ENCODE measurements around the gene ADH7.
"Not testable (repeated sequence)": the region's sequence is repeated elsewhere in the genome, so short reads cannot be mapped to it uniquely, and the experiment has no call there.

ADH7 gene

DNA sequence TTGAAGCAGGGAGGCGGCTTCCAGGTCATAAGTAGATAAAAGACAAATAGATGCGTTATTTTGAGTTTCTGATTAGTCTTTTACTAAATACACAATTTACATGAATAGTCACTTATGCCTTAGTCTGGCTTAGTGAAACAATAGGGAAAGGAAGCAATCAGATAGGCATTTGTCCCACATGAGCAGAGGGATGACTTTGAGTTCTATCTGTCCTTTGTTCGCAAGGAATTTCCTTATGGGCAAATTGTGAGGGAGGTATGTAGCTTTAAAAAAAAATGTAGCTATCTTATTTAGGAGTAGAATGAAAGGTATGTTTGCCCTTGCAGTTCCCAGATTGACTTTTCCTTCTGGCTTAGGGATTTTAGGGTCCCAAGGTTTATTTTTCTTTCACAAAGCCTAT, 56.3 kb downstream of the ADH7 start:
- Histone ChIP-seq H3K4me3 (ENCODE audit: extremely low read depth, insufficient read depth, low read length, poor library complexity, severe bottlenecking) (no peak overlapping the region), H3K36me3 (ENCODE audit: control insufficient read depth, insufficient read depth, low read length) (no peaks in the 10 kb centered on the region), H3K9me3 (ENCODE audit: control insufficient read depth, low read length) (no peaks in the 10 kb centered on the region), H3K4me1 (ENCODE audit: control insufficient read depth, insufficient read depth, low read length, poor library complexity, severe bottlenecking) (no peaks in the 10 kb centered on the region), H3K27ac (ENCODE audit: low read depth, low read length, severe bottlenecking) (no peak overlapping the region)
- 80% methylated on average over 1 of the region's 3 CpGs; no CpG with 5 or more reads in 1 of the 2 experiments for WGBS, 2 experiments (ENCODE audit: insufficient coverage in 2 of 2)

DNA sequence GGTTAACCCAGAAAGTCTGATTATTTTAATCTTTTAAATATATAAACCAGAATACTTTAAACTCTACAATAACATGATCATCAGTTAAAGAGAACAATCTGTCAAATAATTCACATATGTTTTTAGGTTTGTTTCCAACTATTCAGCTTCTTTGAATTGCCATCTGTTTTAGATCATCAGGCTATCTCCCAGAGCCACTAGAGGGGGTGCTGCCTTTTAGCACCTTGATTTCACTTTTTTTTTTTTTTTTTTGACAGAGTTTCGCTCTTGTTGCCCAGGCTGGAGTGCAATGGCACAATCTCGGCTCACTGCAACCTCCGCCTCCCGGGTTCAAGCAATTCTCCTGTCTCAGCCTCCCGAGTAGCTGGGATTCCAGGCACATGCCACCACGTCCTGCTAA, 57.8 kb downstream of the ADH7 start:
- not testable (repeated sequence) for H3K27ac ChIP-seq (ENCODE audit: low read depth, low read length, severe bottlenecking); H3K4me3 ChIP-seq (ENCODE audit: extremely low read depth, insufficient read depth, low read length, poor library complexity, severe bottlenecking); H3K4me1 ChIP-seq (ENCODE audit: control insufficient read depth, insufficient read depth, low read length, poor library complexity, severe bottlenecking); H3K36me3 ChIP-seq (ENCODE audit: control insufficient read depth, insufficient read depth, low read length); H3K9me3 ChIP-seq (ENCODE audit: control insufficient read depth, low read length)
- no CpG with 5 or more reads among the region's 6 CpGs for WGBS, 2 experiments (ENCODE audit: insufficient coverage in 2 of 2)

DNA sequence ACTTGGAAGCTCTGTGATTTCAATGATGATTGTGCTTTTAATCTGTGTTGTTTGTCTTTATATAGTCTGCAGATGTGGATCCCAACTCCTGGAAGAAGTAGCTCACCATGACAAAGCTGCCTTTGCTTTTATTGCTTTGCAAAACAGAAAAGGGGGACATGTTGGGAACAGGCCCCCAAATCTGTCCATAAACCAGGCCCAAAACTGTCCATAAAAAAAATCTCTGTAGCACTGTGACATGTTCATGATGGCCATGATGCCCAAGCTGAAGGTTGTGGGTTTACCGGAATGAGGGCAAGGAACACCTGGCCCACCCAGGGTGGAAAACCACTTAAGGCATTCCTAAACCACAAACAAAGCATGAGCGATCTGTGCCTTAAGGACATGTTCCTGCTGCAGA, 62.7 kb downstream of the ADH7 start:
- not testable (repeated sequence) for H3K4me1 ChIP-seq (ENCODE audit: control insufficient read depth, insufficient read depth, low read length, poor library complexity, severe bottlenecking); H3K9me3 ChIP-seq (ENCODE audit: control insufficient read depth, low read length); H3K4me3 ChIP-seq (ENCODE audit: extremely low read depth, insufficient read depth, low read length, poor library complexity, severe bottlenecking); H3K27ac ChIP-seq (ENCODE audit: low read depth, low read length, severe bottlenecking); H3K36me3 ChIP-seq (ENCODE audit: control insufficient read depth, insufficient read depth, low read length)
- WGBS, 2 experiments (ENCODE audit: insufficient coverage in 2 of 2): no CpG with 5 or more reads among the region's 2 CpGs

DNA sequence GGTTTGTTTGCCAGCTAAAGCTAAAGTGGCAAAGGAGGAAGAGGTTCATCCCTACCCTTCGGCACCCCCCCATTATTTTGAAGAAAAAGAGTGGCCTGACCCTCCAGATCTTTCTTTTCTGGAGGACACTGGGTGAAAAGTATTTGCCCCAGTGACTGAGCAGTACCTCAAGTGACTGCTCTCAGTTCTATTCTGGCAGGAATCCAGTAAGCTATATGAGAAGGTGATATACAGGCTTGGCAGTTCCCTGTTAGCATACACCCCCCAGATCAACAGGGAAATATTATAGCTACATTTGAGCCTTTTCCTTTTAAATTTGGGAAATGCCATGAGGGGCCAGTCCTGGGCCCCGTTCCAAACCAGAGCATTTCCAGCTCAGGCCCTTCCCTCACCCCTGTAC, 67.3 kb downstream of the ADH7 start:
- 71% methylated on average over 1 of the region's 2 CpGs; no CpG with 5 or more reads in 1 of the 2 experiments for WGBS, 2 experiments (ENCODE audit: insufficient coverage in 2 of 2)
- not testable (repeated sequence) for H3K36me3 ChIP-seq (ENCODE audit: control insufficient read depth, insufficient read depth, low read length); H3K4me1 ChIP-seq (ENCODE audit: control insufficient read depth, insufficient read depth, low read length, poor library complexity, severe bottlenecking); H3K27ac ChIP-seq (ENCODE audit: low read depth, low read length, severe bottlenecking); H3K4me3 ChIP-seq (ENCODE audit: extremely low read depth, insufficient read depth, low read length, poor library complexity, severe bottlenecking); H3K9me3 ChIP-seq (ENCODE audit: control insufficient read depth, low read length)

DNA sequence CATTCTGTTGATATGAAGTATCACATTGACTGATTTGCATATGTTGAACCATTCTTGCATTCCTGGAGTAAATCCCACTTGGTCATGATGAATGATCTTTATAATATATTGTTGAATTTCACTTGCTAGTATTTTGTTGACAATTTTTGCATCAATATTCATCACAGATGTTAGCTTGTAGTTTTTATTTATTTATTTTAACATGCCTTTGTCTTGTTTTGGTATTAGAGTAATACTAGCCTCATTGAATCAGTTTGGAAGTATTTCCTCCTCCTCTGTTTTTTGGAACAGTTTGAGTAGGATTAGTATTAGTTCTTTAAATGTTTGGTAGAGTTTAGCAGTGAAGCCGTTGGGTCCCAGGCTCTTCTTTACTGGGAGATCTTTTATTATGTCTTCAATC, 68.7 kb downstream of the ADH7 start:
- no peaks in the 10 kb centered on the region for H3K36me3 ChIP-seq (ENCODE audit: control insufficient read depth, insufficient read depth, low read length)
- H3K27ac ChIP-seq (ENCODE audit: low read depth, low read length, severe bottlenecking): no peak overlapping the region
- no peaks in the 10 kb centered on the region for H3K4me1 ChIP-seq (ENCODE audit: control insufficient read depth, insufficient read depth, low read length, poor library complexity, severe bottlenecking)
- no CpG with 5 or more reads among the region's 1 CpG for WGBS, 2 experiments (ENCODE audit: insufficient coverage in 2 of 2)
- H3K9me3 ChIP-seq (ENCODE audit: control insufficient read depth, low read length): no peaks in the 10 kb centered on the region
- no peak overlapping the region for H3K4me3 ChIP-seq (ENCODE audit: extremely low read depth, insufficient read depth, low read length, poor library complexity, severe bottlenecking)

DNA sequence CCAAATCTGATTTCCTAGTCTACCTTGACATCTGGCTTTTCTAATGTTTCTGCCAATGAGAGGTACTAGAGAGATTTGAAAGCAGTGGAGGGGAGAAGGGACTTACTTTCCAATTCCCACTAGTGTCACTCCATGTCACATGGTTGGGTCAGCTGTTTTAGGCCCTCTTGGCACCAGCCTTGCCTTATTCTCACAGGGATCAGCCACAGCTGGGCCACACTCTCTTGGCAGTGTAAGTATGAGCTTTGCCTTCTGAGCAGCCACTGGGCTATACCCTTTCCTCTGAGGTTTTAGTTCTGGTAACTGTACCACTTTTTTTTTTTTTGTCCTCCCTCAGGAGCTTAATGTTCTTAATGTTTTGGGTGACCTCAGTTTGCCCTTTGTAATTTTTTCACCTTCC, 72.4 kb downstream of the ADH7 start:
- Histone ChIP-seq H3K4me1 (ENCODE audit: control insufficient read depth, insufficient read depth, low read length, poor library complexity, severe bottlenecking) (no peaks in the 10 kb centered on the region), H3K36me3 (ENCODE audit: control insufficient read depth, insufficient read depth, low read length) (no peaks in the 10 kb centered on the region), H3K9me3 (ENCODE audit: control insufficient read depth, low read length) (no peaks in the 10 kb centered on the region), H3K4me3 (ENCODE audit: extremely low read depth, insufficient read depth, low read length, poor library complexity, severe bottlenecking) (no peak overlapping the region), H3K27ac (ENCODE audit: low read depth, low read length, severe bottlenecking) (no peak overlapping the region)
